ENCODE measurements around the gene FBXW8. TPM values are rescaled to one million over a fixed set of nuclear protein-coding genes. Genes with fewer than 3 reads are reported as not detected.

The FBXW8 gene
- total and polyA plus RNA-seq, 2 donors (not counting 3 experiments of a cell fraction or from before 2014, with no cell fraction given) = 15.4 TPM

- ChIA-PET POLR2A (no interaction called here), CTCF (no interaction called here)
- H3K9me1 ChIP-seq (replicated peaks; ENCODE audit: control insufficient read depth, extremely low read depth, insufficient read depth, low read length) = no peaks in the 10 kb centered on the region
- TF ChIP-seq CTCF (IDR thresholded peaks at IDR 0.05; ENCODE audit: extremely low read depth in 1 of 2, insufficient read depth in 1 of 2, low read depth in 1 of 2, low read length in 2 of 2) = no peak
- TF ChIP-seq GATA2 (IDR thresholded peaks at IDR 0.05; ENCODE audit: insufficient read depth, insufficient read length, low read depth, low read length) = no peak
- TF ChIP-seq POLR2AphosphoS5 (IDR thresholded peaks at IDR 0.05; ENCODE audit: insufficient read depth, low read depth, low read length) = no peak
- no peak for TF ChIP-seq POLR2A (IDR thresholded peaks at IDR 0.05; ENCODE audit: low read depth, low read length)
- no peak for TF ChIP-seq MAX (IDR thresholded peaks at IDR 0.05; ENCODE audit: insufficient read depth, insufficient read length)
- dilution Hi-C loops (cut with MboI; ENCODE audit: extremely low pct_ligation_motif_present, low sequenced_read_pairs) = no loop called here
- H3K27me3 ChIP-seq (ENCODE audit: control insufficient read depth in 2 of 2, insufficient read depth in 2 of 2, low read length in 2 of 2) = no peaks in the 10 kb centered on the region
- no peaks in the 10 kb centered on the region for H3K9me3 ChIP-seq (replicated peaks; ENCODE audit: control insufficient read depth, insufficient read depth, low read length)
- H3K4me2 ChIP-seq (ENCODE audit: insufficient read depth, low read length) = no peak overlapping the region
- H3K36me3 ChIP-seq (ENCODE audit: control insufficient read depth in 2 of 2, extremely low read depth in 1 of 2, insufficient read depth in 2 of 2, low read length in 2 of 2) = no peaks in the 10 kb centered on the region
- H4K20me1 ChIP-seq (replicated peaks; ENCODE audit: control insufficient read depth, extremely low read depth, insufficient read depth, low read length) = no peaks in the 10 kb centered on the region
- no peaks in the 10 kb centered on the region for H3K4me1 ChIP-seq (ENCODE audit: control insufficient read depth, extremely low read depth, insufficient read depth, low read length)
- no peak overlapping the region for H3K27ac ChIP-seq (ENCODE audit: insufficient read depth, low read depth, low read length)
- FAIRE-seq (no peak), DNase-seq (ENCODE audit: low read depth, low spot score) (no peak)
- no peak overlapping the region for H3K9ac ChIP-seq (replicated peaks; ENCODE audit: extremely low read depth, insufficient read depth, low read length)
- intact Hi-C loops (cut with micrococcal nuclease) = no loop called here
- no TSS peak for BruUV-seq (replicated peaks)
- no peaks in the 10 kb centered on the region for H3K79me2 ChIP-seq (ENCODE audit: control insufficient read depth, insufficient read depth, low read length)
- no peak overlapping the region for H3K4me3 ChIP-seq (replicated peaks in 1 of 3; ENCODE audit: insufficient read depth in 1 of 3, low read depth in 1 of 3, low read length in 3 of 3)
- H2AFZ ChIP-seq (ENCODE audit: low read depth, low read length) = no peak overlapping the region
These were observed 142.9 kb downstream of the FBXW8 start for GRCh38 chr12:117053597-117054201.

GRCh38 chr12:117054279-117054678 lies 143.5 kb downstream of the FBXW8 start:
- CTCF ChIA-PET = no interaction called here
- H3K4me1 ChIP-seq (ENCODE audit: control insufficient read depth, extremely low read depth, insufficient read depth, low read length) = no peaks in the 10 kb centered on the region
- H3K9me1 ChIP-seq (replicated peaks; ENCODE audit: control insufficient read depth, extremely low read depth, insufficient read depth, low read length) = no peaks in the 10 kb centered on the region
- DNase-seq (ENCODE audit: low read depth, low spot score) (no peak), FAIRE-seq (no peak)
- BruUV-seq (replicated peaks) = no TSS peak
- no peak overlapping the region for H3K27ac ChIP-seq (ENCODE audit: insufficient read depth, low read depth, low read length)
- H3K4me3 ChIP-seq (replicated peaks in 1 of 3; ENCODE audit: insufficient read depth in 1 of 3, low read depth in 1 of 3, low read length in 3 of 3) = no peak overlapping the region
- no peaks in the 10 kb centered on the region for H3K79me2 ChIP-seq (ENCODE audit: control insufficient read depth, insufficient read depth, low read length)
- no peaks in the 10 kb centered on the region for H3K36me3 ChIP-seq (ENCODE audit: control insufficient read depth in 2 of 2, extremely low read depth in 1 of 2, insufficient read depth in 2 of 2, low read length in 2 of 2)
- H2AFZ ChIP-seq (ENCODE audit: low read depth, low read length) = no peak overlapping the region
- POLR2A ChIA-PET = no interaction called here
- H3K27me3 ChIP-seq (ENCODE audit: control insufficient read depth in 2 of 2, insufficient read depth in 2 of 2, low read length in 2 of 2) = no peaks in the 10 kb centered on the region
- intact Hi-C loops (cut with micrococcal nuclease) (no loop called here), dilution Hi-C loops (cut with MboI; ENCODE audit: extremely low pct_ligation_motif_present, low sequenced_read_pairs) (no loop called here)
- H4K20me1 ChIP-seq (replicated peaks; ENCODE audit: control insufficient read depth, extremely low read depth, insufficient read depth, low read length) = no peaks in the 10 kb centered on the region
- no peak overlapping the region for H3K9ac ChIP-seq (replicated peaks; ENCODE audit: extremely low read depth, insufficient read depth, low read length)
- no peaks in the 10 kb centered on the region for H3K9me3 ChIP-seq (replicated peaks; ENCODE audit: control insufficient read depth, insufficient read depth, low read length)
- no peak overlapping the region for H3K4me2 ChIP-seq (ENCODE audit: insufficient read depth, low read length)
- TF ChIP-seq MAX (IDR thresholded peaks at IDR 0.05; ENCODE audit: insufficient read depth, insufficient read length) = no peak
- no peak for TF ChIP-seq POLR2AphosphoS5 (IDR thresholded peaks at IDR 0.05; ENCODE audit: insufficient read depth, low read depth, low read length)
- TF ChIP-seq POLR2A (IDR thresholded peaks at IDR 0.05; ENCODE audit: low read depth, low read length) = no peak
- TF ChIP-seq EZH2 (IDR thresholded peaks at IDR 0.05; ENCODE audit: borderline replicate concordance, low read depth, low read length, severe bottlenecking) = no peak
- no peak for TF ChIP-seq CTCF (IDR thresholded peaks at IDR 0.05; ENCODE audit: extremely low read depth in 1 of 2, insufficient read depth in 1 of 2, low read depth in 1 of 2, low read length in 2 of 2)
- TF ChIP-seq GATA2 (IDR thresholded peaks at IDR 0.05; ENCODE audit: insufficient read depth, insufficient read length, low read depth, low read length) = no peak
- no peak for TF ChIP-seq FOS (IDR thresholded peaks at IDR 0.05; ENCODE audit: borderline replicate concordance, insufficient read depth, low read length)
- TF ChIP-seq JUN (IDR thresholded peaks at IDR 0.05; ENCODE audit: borderline replicate concordance, insufficient read depth, insufficient read length, low read depth) = no peak
- TF ChIP-seq MYC (IDR thresholded peaks at IDR 0.05; ENCODE audit: low read depth, low read length) = no peak

All from endothelial cell of umbilical vein (primary cell).